ENCODE results near the gene SLC30A7.

DNA sequence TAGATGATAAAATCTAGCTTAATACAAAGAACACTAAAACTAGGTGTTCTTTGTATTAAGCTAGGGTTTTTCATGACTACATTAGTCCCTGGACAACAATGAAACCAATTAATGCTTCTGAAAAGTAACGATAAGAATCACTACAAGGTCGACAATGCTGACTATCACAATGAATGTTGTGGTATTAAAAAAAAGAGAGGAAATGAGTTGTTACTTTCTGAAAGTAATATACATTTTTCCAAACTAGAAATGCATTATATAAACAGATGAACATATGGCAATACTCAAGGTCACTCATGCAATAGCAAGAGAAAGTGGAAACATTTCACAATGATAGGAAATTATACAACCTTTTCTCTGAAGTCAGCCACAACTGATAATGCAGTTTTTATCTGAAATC is 110.7 kb downstream of the SLC30A7 start:
- TF ChIP-seq NFIC (IDR thresholded peaks at IDR 0.05; ENCODE audit: borderline replicate concordance), result no peak
- no peak for TF ChIP-seq SIN3A (IDR thresholded peaks at IDR 0.05; ENCODE audit: borderline replicate concordance, low read depth, low read length)
- TF ChIP-seq EP300 (IDR thresholded peaks at IDR 0.05; ENCODE audit: borderline replicate concordance in 1 of 2, low read depth in 1 of 2, low read length in 1 of 2), result no peak
- TF ChIP-seq, protein P1, sequence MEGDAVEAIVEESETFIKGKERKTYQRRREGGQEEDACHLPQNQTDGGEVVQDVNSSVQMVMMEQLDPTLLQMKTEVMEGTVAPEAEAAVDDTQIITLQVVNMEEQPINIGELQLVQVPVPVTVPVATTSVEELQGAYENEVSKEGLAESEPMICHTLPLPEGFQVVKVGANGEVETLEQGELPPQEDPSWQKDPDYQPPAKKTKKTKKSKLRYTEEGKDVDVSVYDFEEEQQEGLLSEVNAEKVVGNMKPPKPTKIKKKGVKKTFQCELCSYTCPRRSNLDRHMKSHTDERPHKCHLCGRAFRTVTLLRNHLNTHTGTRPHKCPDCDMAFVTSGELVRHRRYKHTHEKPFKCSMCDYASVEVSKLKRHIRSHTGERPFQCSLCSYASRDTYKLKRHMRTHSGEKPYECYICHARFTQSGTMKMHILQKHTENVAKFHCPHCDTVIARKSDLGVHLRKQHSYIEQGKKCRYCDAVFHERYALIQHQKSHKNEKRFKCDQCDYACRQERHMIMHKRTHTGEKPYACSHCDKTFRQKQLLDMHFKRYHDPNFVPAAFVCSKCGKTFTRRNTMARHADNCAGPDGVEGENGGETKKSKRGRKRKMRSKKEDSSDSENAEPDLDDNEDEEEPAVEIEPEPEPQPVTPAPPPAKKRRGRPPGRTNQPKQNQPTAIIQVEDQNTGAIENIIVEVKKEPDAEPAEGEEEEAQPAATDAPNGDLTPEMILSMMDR (IDR thresholded peaks at IDR 0.05), result no peak
- no peak for TF ChIP-seq POLR2AphosphoS5 (IDR thresholded peaks at IDR 0.05; ENCODE audit: low read depth, low read length)
- no peak for TF ChIP-seq YY1 (IDR thresholded peaks at IDR 0.05; ENCODE audit: low read depth)
- TF ChIP-seq TAF1 (IDR thresholded peaks at IDR 0.05; ENCODE audit: borderline replicate concordance, low read depth, low read length), result no peak
- no peak for TF ChIP-seq CHD2 (IDR thresholded peaks at IDR 0.05; ENCODE audit: low read length, partially characterized antibody)
